Kidney (tissue), 14 donors: ENCODE data around the gene OR10T2. TPM values are rescaled to one million over a fixed set of nuclear protein-coding genes. Genes with fewer than 3 reads are reported as not detected.
"Not testable (repeated sequence)": the region's sequence is repeated elsewhere in the genome, so short reads cannot be mapped to it uniquely, and the experiment has no call there.

Source experiments
- DNase-seq, 5 donors: peaks; one replicate each; pipeline ENCODE4 v3.0.0-alpha.2; 2013 to 2020
- FAIRE-seq: peaks from 2 replicates; lab custom pipeline; 2012; peaks lifted over from hg19 to GRCh38; lab: Jason Lieb, UNC
- H3K27ac ChIP-seq, 2 donors: one replicate each; pipeline ENCODE4 v1.7.0; 2013; ENCODE audit warnings: low read depth in 2 of 2, low read length in 2 of 2, inconsistent platforms in 1 of 2
- H3K27me3 ChIP-seq: one replicate; pipeline ENCODE4 v1.7.1; 2013; ENCODE audit warnings: low read length, inconsistent platforms; ENCODE audit not compliant: control insufficient read depth, insufficient read depth
- H3K36me3 ChIP-seq, 3 donors: one replicate each; pipeline versions ENCODE4 v1.7.0 to v1.7.1; 2013; ENCODE audit warnings: low read length in 3 of 3, control low read depth in 1 of 3, inconsistent platforms in 1 of 3; ENCODE audit not compliant: insufficient read depth in 3 of 3, control insufficient read depth in 2 of 3
- H3K4me1 ChIP-seq, 3 donors: one replicate each; pipeline versions ENCODE4 v1.7.0 to v1.7.1; 2013; ENCODE audit warnings: low read length in 3 of 3, inconsistent platforms in 1 of 3, low read depth in 1 of 3; ENCODE audit not compliant: control insufficient read depth in 2 of 3, insufficient read depth in 2 of 3
- H3K4me3 ChIP-seq, 3 donors: one replicate each; pipeline versions ENCODE4 v1.7.0 to v1.8.1; 2013; ENCODE audit warnings: low read length in 3 of 3, control low read depth in 1 of 3, inconsistent platforms in 1 of 3
- H3K9ac ChIP-seq, 3 donors: one replicate each; pipeline versions ENCODE4 v1.7.0 to v1.7.1; 2013; ENCODE audit warnings: low read length in 3 of 3, control low read depth in 1 of 3, inconsistent platforms in 1 of 3
- H3K9me3 ChIP-seq, 3 donors: one replicate each; pipeline versions ENCODE4 v1.7.0 to v1.7.1; 2013; ENCODE audit warnings: low read length in 3 of 3, control low read depth in 1 of 3, inconsistent platforms in 1 of 3; ENCODE audit not compliant: control insufficient read depth in 2 of 3, insufficient read depth in 1 of 3
- intact Hi-C: fragments of 100-400 bp; cut with DNase I; formaldehyde crosslinking; loops from one replicate; pipeline ENCODE4 v1.11.1; 2022
- polyA plus RNA-seq: library from polyadenylated mRNA; stranded (reverse); fragments of 350-450 nt; fragmentation: Illumina TruSeq; extraction: RNeasy Lipid Tissue Mini Kit (QIAGEN cat#74804); gene quantifications from one replicate; pipeline ENCODE4 v1.2.3, GENCODE V29; 2014; ENCODE audit warnings: low read depth, low replicate concordance; ENCODE audit not compliant: insufficient read depth
- total RNA-seq: library from RNA; stranded (reverse); fragmentation: NEBNext Ultra II Directional; extraction: Animal tissue kit (Norgen Biotek cat#: 25700); gene quantifications from one replicate; pipeline ENCODE4 v1.2.1, GENCODE V29; 2021
- TF ChIP-seq, protein P1 (sequence below): IDR thresholded peaks from 3 replicates; pipeline ENCODE4 v1.5.1; 2012; ENCODE audit warnings: mild to moderate bottlenecking, moderate library complexity, borderline replicate concordance; ENCODE audit not compliant: insufficient read depth; ENCODE audit errors: extremely low read depth
- donor health status: control.
- donor health status: control.
- donor health status: control.
- donor health status: control.
- donor health status: control.
- donor health status: DM: yes; HTN: yes; CAD: no.
- donor health status: Normal renal cell carcinoma (clear cell type).

OR10T2 gene
- total and polyA plus RNA-seq, 2 donors from 2014 or later = not detected

DNA sequence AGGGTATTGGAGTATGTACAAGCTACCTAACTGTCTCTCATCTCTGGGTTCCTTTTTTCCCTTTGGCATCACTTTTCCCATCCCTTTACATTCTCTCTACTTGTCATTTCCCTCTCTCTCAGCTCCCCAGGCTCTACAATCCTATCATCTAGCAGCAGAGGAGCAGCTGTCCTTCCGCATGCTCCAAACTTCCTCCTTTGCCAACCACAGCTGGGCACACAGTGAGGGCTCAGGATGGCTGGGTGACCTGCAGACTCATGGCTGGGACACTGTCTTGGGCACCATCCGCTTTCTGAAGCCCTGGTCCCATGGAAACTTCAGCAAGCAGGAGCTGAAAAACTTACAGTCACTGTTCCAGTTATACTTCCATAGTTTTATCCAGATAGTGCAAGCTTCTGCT is 45.0 kb downstream of the OR10T2 start:
- Histone ChIP-seq H3K4me3 (no peak overlapping the region), H3K4me1 (no peaks in the 10 kb centered on the region), H3K36me3 (no peaks in the 10 kb centered on the region), H3K27me3 (no peaks in the 10 kb centered on the region), H3K9ac (no peak overlapping the region), H3K9me3 (no peaks in the 10 kb centered on the region), H3K27ac (no peak overlapping the region)
- intact Hi-C loops = no loop called here
- no peak for FAIRE-seq
- DNase-seq = no peak
- TF ChIP-seq, protein P1, sequence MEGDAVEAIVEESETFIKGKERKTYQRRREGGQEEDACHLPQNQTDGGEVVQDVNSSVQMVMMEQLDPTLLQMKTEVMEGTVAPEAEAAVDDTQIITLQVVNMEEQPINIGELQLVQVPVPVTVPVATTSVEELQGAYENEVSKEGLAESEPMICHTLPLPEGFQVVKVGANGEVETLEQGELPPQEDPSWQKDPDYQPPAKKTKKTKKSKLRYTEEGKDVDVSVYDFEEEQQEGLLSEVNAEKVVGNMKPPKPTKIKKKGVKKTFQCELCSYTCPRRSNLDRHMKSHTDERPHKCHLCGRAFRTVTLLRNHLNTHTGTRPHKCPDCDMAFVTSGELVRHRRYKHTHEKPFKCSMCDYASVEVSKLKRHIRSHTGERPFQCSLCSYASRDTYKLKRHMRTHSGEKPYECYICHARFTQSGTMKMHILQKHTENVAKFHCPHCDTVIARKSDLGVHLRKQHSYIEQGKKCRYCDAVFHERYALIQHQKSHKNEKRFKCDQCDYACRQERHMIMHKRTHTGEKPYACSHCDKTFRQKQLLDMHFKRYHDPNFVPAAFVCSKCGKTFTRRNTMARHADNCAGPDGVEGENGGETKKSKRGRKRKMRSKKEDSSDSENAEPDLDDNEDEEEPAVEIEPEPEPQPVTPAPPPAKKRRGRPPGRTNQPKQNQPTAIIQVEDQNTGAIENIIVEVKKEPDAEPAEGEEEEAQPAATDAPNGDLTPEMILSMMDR = no peak

DNA sequence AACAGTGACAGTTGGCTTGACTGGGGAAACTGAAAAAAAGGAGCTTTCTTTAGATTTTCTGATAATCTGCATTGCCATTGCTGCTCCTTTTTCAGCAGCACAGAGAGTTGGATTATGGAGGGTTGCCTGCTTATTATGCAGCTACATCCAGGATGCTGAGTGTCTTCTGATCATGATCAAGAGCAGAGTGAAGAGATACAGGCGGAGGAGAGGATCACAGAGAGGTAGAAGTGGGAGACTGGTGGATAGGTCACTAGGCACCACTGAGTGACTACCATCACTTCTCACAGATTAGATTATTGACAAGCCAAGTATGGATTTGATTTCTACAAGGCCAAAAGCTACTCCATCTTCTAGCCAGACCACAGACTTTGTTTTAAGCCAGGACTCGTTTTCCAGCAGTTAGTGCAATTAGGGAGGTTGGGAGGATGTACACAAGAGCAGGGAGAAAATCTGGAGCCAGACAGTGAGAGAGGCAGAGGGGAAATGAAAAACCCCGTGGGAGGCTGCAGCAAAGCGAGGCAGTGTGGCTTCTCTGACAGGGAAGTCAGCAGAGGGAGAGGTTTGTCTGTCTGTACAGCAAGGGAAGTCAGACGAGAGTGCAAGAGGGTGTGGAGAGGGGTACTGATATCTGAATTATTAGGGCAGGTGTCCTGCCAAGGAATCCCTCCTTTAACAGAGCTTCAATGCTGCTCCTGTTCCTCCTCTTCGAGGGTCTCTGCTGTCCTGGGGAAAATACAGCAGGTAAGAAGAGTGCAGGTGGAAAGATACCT is 45.8 kb downstream of the OR10T2 start, which contains the start of gene CD1E:
Gene CD1E (plus strand): TSS at position 592 of the 773 bp plus-strand sequence. CDS start 95 bp downstream, at position 687.
- TF ChIP-seq, protein P1 = no peak

DNA sequence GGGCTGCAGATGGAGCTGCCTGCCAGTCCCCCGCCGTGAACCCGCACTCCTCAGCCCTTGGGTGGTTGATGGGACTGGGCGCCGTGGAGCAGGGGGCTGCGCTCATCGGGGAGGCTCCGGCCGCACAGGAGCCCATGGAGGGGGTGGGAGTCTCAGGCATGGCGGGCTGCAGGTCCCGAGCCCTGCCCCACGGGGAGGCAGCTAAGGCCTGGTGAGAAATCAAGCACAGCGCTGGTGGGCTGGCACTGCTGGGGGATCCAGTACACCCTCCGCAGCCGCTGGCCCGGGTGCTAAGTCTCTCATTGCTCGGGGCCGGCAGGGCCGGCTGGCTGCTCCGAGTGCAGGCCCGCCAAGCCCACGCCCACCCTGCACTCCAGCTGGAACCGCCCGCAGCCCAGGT is 50.3 kb downstream of the OR10T2 start:
- H3K36me3 ChIP-seq, H3K9me3 ChIP-seq, H3K4me1 ChIP-seq, H3K27me3 ChIP-seq, intact Hi-C loops, DNase-seq, FAIRE-seq, H3K4me3 ChIP-seq, H3K9ac ChIP-seq, H3K27ac ChIP-seq: not testable (repeated sequence)

More for the DNA sequence above, 45.8 kb downstream of the OR10T2 start, which contains the start of gene CD1E:
- FAIRE-seq (no peak), DNase-seq (no peak)
- H3K9ac ChIP-seq = no peak within 1 kb of the TSS
- intact Hi-C loops = no loop called here
- H3K4me3 ChIP-seq = no peak within 1 kb of the TSS
- no peaks in the 10 kb centered on the region for H3K4me1 ChIP-seq
- no peaks in the 10 kb centered on the region for H3K9me3 ChIP-seq
- H3K36me3 ChIP-seq = no peaks in the 10 kb centered on the region
- H3K27me3 ChIP-seq = no peaks in the 10 kb centered on the region
- no peak within 1 kb of the TSS for H3K27ac ChIP-seq

Other genes starting within 250 kb of the OR10T2 start
- 3.2 TPM for gene CD1D, start 218.6 kb downstream of the OR10T2 start, total RNA-seq
- 0.77 TPM for gene CD1D, start 218.6 kb downstream of the OR10T2 start, polyA plus RNA-seq
- 0.22 TPM for gene CD1A, start 145.0 kb downstream of the OR10T2 start, total RNA-seq
- gene CD1A, start 145.0 kb downstream of the OR10T2 start, polyA plus RNA-seq = not detected
- gene CD1C, start 109.5 kb downstream of the OR10T2 start, total RNA-seq = 4.8 TPM
- gene CD1C, start 109.5 kb downstream of the OR10T2 start, polyA plus RNA-seq = 0.45 TPM
- 0.60 TPM for gene CD1B, start 67.9 kb downstream of the OR10T2 start, total RNA-seq
- not detected for gene CD1B, start 67.9 kb downstream of the OR10T2 start, polyA plus RNA-seq
- gene CD1E, start 45.6 kb downstream of the OR10T2 start, total RNA-seq = 3.5 TPM
- not detected for gene CD1E, start 45.6 kb downstream of the OR10T2 start, polyA plus RNA-seq
- not detected for gene OR10K2, start 26.8 kb upstream of the OR10T2 start, total RNA-seq
- not detected for gene OR10K2, start 26.8 kb upstream of the OR10T2 start, polyA plus RNA-seq
- not detected for gene OR10K1, start 62.4 kb upstream of the OR10T2 start, total RNA-seq
- gene OR10K1, start 62.4 kb upstream of the OR10T2 start, polyA plus RNA-seq = not detected
- not detected for gene OR10R2, start 72.8 kb upstream of the OR10T2 start, total RNA-seq
- not detected for gene OR10R2, start 72.8 kb upstream of the OR10T2 start, polyA plus RNA-seq
- not detected for gene OR6Y1, start 154.9 kb upstream of the OR10T2 start, total RNA-seq
- gene OR6Y1, start 154.9 kb upstream of the OR10T2 start, polyA plus RNA-seq = not detected
- gene OR6P1, start 171.1 kb upstream of the OR10T2 start, total RNA-seq = not detected
- not detected for gene OR6P1, start 171.1 kb upstream of the OR10T2 start, polyA plus RNA-seq
- gene OR10X1, start 180.4 kb upstream of the OR10T2 start, total RNA-seq = not detected
- not detected for gene OR10X1, start 180.4 kb upstream of the OR10T2 start, polyA plus RNA-seq
- gene OR10Z1, start 205.8 kb upstream of the OR10T2 start, total RNA-seq = not detected
- gene OR10Z1, start 205.8 kb upstream of the OR10T2 start, polyA plus RNA-seq = not detected